Natural killer cell (primary cell): ENCODE data around the gene SNAP23. TPM values are rescaled to one million over a fixed set of nuclear protein-coding genes. Genes with fewer than 3 reads are reported as not detected.

Experiments
- ATAC-seq, 3 donors: fragments of 150-1000 bp in 2 of 3; fragments of 200-7000 bp in 1 of 3; cut with Tn5 transposase; 1 replicate in 1 of 3; 2 replicates in 2 of 3; pipeline ENCODE4 v1.10.0; 2021; ENCODE audit warnings: mild to moderate bottlenecking in 2 of 3, moderate library complexity in 2 of 3
- DNase-seq, 2 donors: peaks; one replicate each; pipeline versions ENCODE4 v3.0.0 to v3.0.0-alpha.2; 2013 to 2021; ENCODE audit warnings: mixed read lengths in 1 of 2
- H3K27ac ChIP-seq: one replicate; pipeline ENCODE4 v1.5.1; 2013; ENCODE audit warnings: mild to moderate bottlenecking, low read length
- H3K27me3 ChIP-seq: one replicate; pipeline ENCODE4 v1.6.1; 2013; ENCODE audit warnings: low read length; ENCODE audit not compliant: control insufficient read depth, insufficient read depth
- H3K36me3 ChIP-seq: one replicate; pipeline ENCODE4 v1.6.1; 2013; ENCODE audit warnings: low read length; ENCODE audit not compliant: control insufficient read depth, insufficient read depth
- H3K4me1 ChIP-seq: one replicate; pipeline ENCODE4 v1.6.1; 2013; ENCODE audit warnings: low read length; ENCODE audit not compliant: control insufficient read depth, insufficient read depth
- H3K4me3 ChIP-seq: one replicate; pipeline ENCODE4 v1.5.1; 2013; ENCODE audit warnings: low read length
- H3K9me3 ChIP-seq: one replicate; pipeline ENCODE4 v1.6.1; 2013; ENCODE audit warnings: low read length; ENCODE audit not compliant: control insufficient read depth, insufficient read depth
- H3K27ac Mint-ChIP-seq, 2 donors: one replicate each; pipeline ENCODE4 v1.8.0; 2022; ENCODE audit warnings: mild to moderate bottlenecking in 2 of 2, mixed read lengths in 2 of 2, moderate library complexity in 1 of 2
- H3K27me3 Mint-ChIP-seq, 2 donors: one replicate each; pipeline ENCODE4 v1.8.0; 2022; ENCODE audit warnings: low read depth in 2 of 2, mixed read lengths in 2 of 2
- H3K36me3 Mint-ChIP-seq: one replicate; pipeline ENCODE4 v1.8.0; 2022; ENCODE audit warnings: mixed read lengths
- H3K4me1 Mint-ChIP-seq, 2 donors: one replicate each; pipeline ENCODE4 v1.8.0; 2022; ENCODE audit warnings: mixed read lengths in 2 of 2
- H3K4me3 Mint-ChIP-seq: one replicate; pipeline ENCODE4 v1.8.0; 2022; ENCODE audit warnings: mild to moderate bottlenecking, moderate library complexity, mixed read lengths
- H3K9me3 Mint-ChIP-seq, 2 donors: one replicate each; pipeline ENCODE4 v1.8.0; 2022; ENCODE audit warnings: mixed read lengths in 2 of 2
- CTCF ChIP-seq: fragments of 200-600 bp; IDR thresholded peaks from one replicate; pipeline ENCODE4 v1.8.0; 2022; ENCODE audit warnings: antibody characterized with exemption
- whole genome bisulfite sequencing: methylation state at CpG from one replicate; pipeline ENCODE4 v1.1.7; 2013; ENCODE audit warnings: missing lambda C conversion rate; ENCODE audit not compliant: insufficient coverage; 5-methylcytosine and 5-hydroxymethylcytosine counted together
- intact Hi-C: fragments of 100-400 bp; cut with micrococcal nuclease; formaldehyde crosslinking; loops from one replicate; pipeline ENCODE4 v1.14.2; 2022
- total RNA-seq, 4 donors: library from RNA; stranded (reverse); fragments of 120-200 nt in 1 of 4; gene quantifications; one replicate each; pipeline versions ENCODE4 v1.2.3 to v1.2.4, GENCODE V29; 2013 to 2022

Gene SNAP23
- total RNA-seq, 3 donors from 2014 or later (not counting 1 experiment from before 2014, with no cell fraction given), result 72.7 to 85.2 (median 82.7) TPM

GRCh38 chr15:42508263-42508690, 12.8 kb downstream of the SNAP23 start:
- H3K4me3 ChIP-seq, result no peak overlapping the region
- peaks cover 13% of the 10 kb centered on the region for H3K36me3 ChIP-seq
- 94% methylated on average over 8 of the region's 9 CpGs for WGBS
- no peaks in the 10 kb centered on the region for H3K9me3 Mint-ChIP-seq
- H3K4me3 Mint-ChIP-seq, result no peak overlapping the region
- no peak for TF ChIP-seq CTCF
- peaks cover 15 to 17% of the 10 kb centered on the region in 2 donors for H3K4me1 Mint-ChIP-seq
- no peak overlapping the region for H3K27ac Mint-ChIP-seq
- ATAC-seq (no peak), DNase-seq (no peak)
- H3K4me1 ChIP-seq, result peaks cover 7% of the 10 kb centered on the region
- H3K27me3 Mint-ChIP-seq, result no peaks in the 10 kb centered on the region
- no peaks in the 10 kb centered on the region for H3K27me3 ChIP-seq
- H3K36me3 Mint-ChIP-seq, result no peaks in the 10 kb centered on the region
- no peak overlapping the region for H3K27ac ChIP-seq
- intact Hi-C loops, result no loop called here
- no peaks in the 10 kb centered on the region for H3K9me3 ChIP-seq

GRCh38 chr15:42510258-42511006, 15.0 kb downstream of the SNAP23 start:
- Mint-ChIP-seq H3K9me3 (no peaks in the 10 kb centered on the region), H3K27ac (peak overlapping the region in 1 of 2 donors; percentile 17), H3K27me3 (no peaks in the 10 kb centered on the region), H3K4me3 (no peak overlapping the region), H3K4me1 (peaks cover 12 to 17% of the 10 kb centered on the region in 2 donors), H3K36me3 (peaks cover 5% of the 10 kb centered on the region)
- DNase-seq, result no peak
- no peak for ATAC-seq
- no peak overlapping the region for H3K27ac ChIP-seq
- 89% methylated on average over 2 of the region's 4 CpGs for WGBS
- TF ChIP-seq CTCF, result no peak
- H3K4me1 ChIP-seq, result no peaks in the 10 kb centered on the region
- no peak overlapping the region for H3K4me3 ChIP-seq
- no peaks in the 10 kb centered on the region for H3K9me3 ChIP-seq
- H3K36me3 ChIP-seq, result peaks cover 28% of the 10 kb centered on the region
- no peaks in the 10 kb centered on the region for H3K27me3 ChIP-seq
- intact Hi-C loops, result no loop called here

GRCh38 chr15:42511007-42511391, 15.6 kb downstream of the SNAP23 start:
- intact Hi-C loops, result no loop called here
- Mint-ChIP-seq H3K36me3 (peaks cover 6% of the 10 kb centered on the region), H3K9me3 (no peaks in the 10 kb centered on the region), H3K4me1 (peaks cover 10 to 17% of the 10 kb centered on the region in 2 donors), H3K27ac (peak overlapping the region in 1 of 2 donors; percentile 17), H3K4me3 (no peak overlapping the region), H3K27me3 (no peaks in the 10 kb centered on the region)
- TF ChIP-seq CTCF, result no peak
- H3K27me3 ChIP-seq, result no peaks in the 10 kb centered on the region
- WGBS, result 29% methylated on average over 1 of the region's 4 CpGs
- ATAC-seq (no peak), DNase-seq (no peak)
- no peaks in the 10 kb centered on the region for H3K9me3 ChIP-seq
- peaks cover 34% of the 10 kb centered on the region for H3K36me3 ChIP-seq
- no peaks in the 10 kb centered on the region for H3K4me1 ChIP-seq
- no peak overlapping the region for H3K27ac ChIP-seq
- no peak overlapping the region for H3K4me3 ChIP-seq

GRCh38 chr15:42523331-42523730, 27.9 kb downstream of the SNAP23 start:
- Mint-ChIP-seq H3K27me3 (no peaks in the 10 kb centered on the region), H3K4me3 (no peak overlapping the region)

More at GRCh38 chr15:42523331-42523730, 27.9 kb downstream of the SNAP23 start:
- Mint-ChIP-seq H3K27ac (no peak overlapping the region), H3K9me3 (no peaks in the 10 kb centered on the region), H3K36me3 (peaks cover 13% of the 10 kb centered on the region), H3K4me1 (no peaks in the 10 kb centered on the region)
- ATAC-seq (no peak), DNase-seq (no peak)
- no peaks in the 10 kb centered on the region for H3K9me3 ChIP-seq
- peaks cover 43% of the 10 kb centered on the region for H3K36me3 ChIP-seq
- no peak overlapping the region for H3K27ac ChIP-seq
- H3K4me1 ChIP-seq, result no peaks in the 10 kb centered on the region
- 89% methylated on average over 2 of the region's 2 CpGs for WGBS
- no peak overlapping the region for H3K4me3 ChIP-seq
- H3K27me3 ChIP-seq, result no peaks in the 10 kb centered on the region
- TF ChIP-seq CTCF, result no peak
- intact Hi-C loops, result no loop called here
